Measurements from ENCODE around the gene RBPJ.

RBPJ gene

GRCh38 chr4:26413582-26413981, 92.8 kb downstream of the RBPJ start:
- Histone ChIP-seq H3K4me3 (ENCODE audit: low read depth, low read length) (no peak overlapping the region), H3K36me3 (ENCODE audit: control insufficient read depth, insufficient read depth, low read length) (no peaks in the 10 kb centered on the region), H3K27me3 (ENCODE audit: control insufficient read depth, insufficient read depth, low read length) (no peaks in the 10 kb centered on the region)

GRCh38 chr4:26418107-26418506, 97.3 kb downstream of the RBPJ start:
- H3K4me3 ChIP-seq (ENCODE audit: low read depth, low read length): no peak overlapping the region
- H3K9me3 ChIP-seq (ENCODE audit: control insufficient read depth, insufficient read depth, low read length): no peaks in the 10 kb centered on the region
- H3K9ac ChIP-seq (ENCODE audit: low read depth, low read length): no peak overlapping the region
- peaks cover 23% of the 10 kb centered on the region for H3K4me1 ChIP-seq (ENCODE audit: control insufficient read depth, insufficient read depth, low read length)
- H3K27me3 ChIP-seq (ENCODE audit: control insufficient read depth, insufficient read depth, low read length): no peaks in the 10 kb centered on the region
- no peaks in the 10 kb centered on the region for H3K36me3 ChIP-seq (ENCODE audit: control insufficient read depth, insufficient read depth, low read length)

More at GRCh38 chr4:26413582-26413981, 92.8 kb downstream of the RBPJ start:
- H3K9ac ChIP-seq (ENCODE audit: low read depth, low read length): no peak overlapping the region
- peaks cover 3% of the 10 kb centered on the region for H3K4me1 ChIP-seq (ENCODE audit: control insufficient read depth, insufficient read depth, low read length)
- H3K9me3 ChIP-seq (ENCODE audit: control insufficient read depth, insufficient read depth, low read length): no peaks in the 10 kb centered on the region

- H3K36me3 ChIP-seq (ENCODE audit: control insufficient read depth, insufficient read depth, low read length): no peaks in the 10 kb centered on the region
- H3K4me1 ChIP-seq (ENCODE audit: control insufficient read depth, insufficient read depth, low read length): peaks cover 27% of the 10 kb centered on the region
- H3K27me3 ChIP-seq (ENCODE audit: control insufficient read depth, insufficient read depth, low read length): no peaks in the 10 kb centered on the region
- H3K9ac ChIP-seq (ENCODE audit: low read depth, low read length): no peak overlapping the region
- H3K9me3 ChIP-seq (ENCODE audit: control insufficient read depth, insufficient read depth, low read length): no peaks in the 10 kb centered on the region
- H3K4me3 ChIP-seq (ENCODE audit: low read depth, low read length): no peak overlapping the region
These were observed 98.0 kb downstream of the RBPJ start for GRCh38 chr4:26418850-26419249.

GRCh38 chr4:26420438-26420837, 99.6 kb downstream of the RBPJ start:
- Histone ChIP-seq H3K4me3 (ENCODE audit: low read depth, low read length) (no peak overlapping the region), H3K27me3 (ENCODE audit: control insufficient read depth, insufficient read depth, low read length) (no peaks in the 10 kb centered on the region), H3K4me1 (ENCODE audit: control insufficient read depth, insufficient read depth, low read length) (peaks cover 27% of the 10 kb centered on the region), H3K36me3 (ENCODE audit: control insufficient read depth, insufficient read depth, low read length) (peaks cover 9% of the 10 kb centered on the region), H3K9me3 (ENCODE audit: control insufficient read depth, insufficient read depth, low read length) (no peaks in the 10 kb centered on the region), H3K9ac (ENCODE audit: low read depth, low read length) (no peak overlapping the region)

- peaks cover 27% of the 10 kb centered on the region for H3K4me1 ChIP-seq (ENCODE audit: control insufficient read depth, insufficient read depth, low read length)
- no peaks in the 10 kb centered on the region for H3K27me3 ChIP-seq (ENCODE audit: control insufficient read depth, insufficient read depth, low read length)
- no peak overlapping the region for H3K4me3 ChIP-seq (ENCODE audit: low read depth, low read length)
- H3K9me3 ChIP-seq (ENCODE audit: control insufficient read depth, insufficient read depth, low read length): no peaks in the 10 kb centered on the region
- H3K9ac ChIP-seq (ENCODE audit: low read depth, low read length): no peak overlapping the region
- H3K36me3 ChIP-seq (ENCODE audit: control insufficient read depth, insufficient read depth, low read length): peaks cover 11% of the 10 kb centered on the region
These were observed 100.1 kb downstream of the RBPJ start for GRCh38 chr4:26420913-26421312.

- Histone ChIP-seq H3K9ac (ENCODE audit: low read depth, low read length) (no peak overlapping the region), H3K4me3 (ENCODE audit: low read depth, low read length) (no peak overlapping the region), H3K36me3 (ENCODE audit: control insufficient read depth, insufficient read depth, low read length) (peaks cover 19% of the 10 kb centered on the region), H3K9me3 (ENCODE audit: control insufficient read depth, insufficient read depth, low read length) (no peaks in the 10 kb centered on the region), H3K27me3 (ENCODE audit: control insufficient read depth, insufficient read depth, low read length) (no peaks in the 10 kb centered on the region), H3K4me1 (ENCODE audit: control insufficient read depth, insufficient read depth, low read length) (peaks cover 27% of the 10 kb centered on the region)
These were observed 103.3 kb downstream of the RBPJ start for GRCh38 chr4:26424153-26424552.

GRCh38 chr4:26424838-26425237, 104.0 kb downstream of the RBPJ start:
- Histone ChIP-seq H3K9ac (ENCODE audit: low read depth, low read length) (no peak overlapping the region), H3K4me1 (ENCODE audit: control insufficient read depth, insufficient read depth, low read length) (peaks cover 27% of the 10 kb centered on the region), H3K27me3 (ENCODE audit: control insufficient read depth, insufficient read depth, low read length) (no peaks in the 10 kb centered on the region), H3K36me3 (ENCODE audit: control insufficient read depth, insufficient read depth, low read length) (peaks cover 21% of the 10 kb centered on the region), H3K4me3 (ENCODE audit: low read depth, low read length) (no peak overlapping the region), H3K9me3 (ENCODE audit: control insufficient read depth, insufficient read depth, low read length) (no peaks in the 10 kb centered on the region)

GRCh38 chr4:26425953-26426352, 105.1 kb downstream of the RBPJ start:
- H3K4me3 ChIP-seq (ENCODE audit: low read depth, low read length): no peak overlapping the region
- H3K9ac ChIP-seq (ENCODE audit: low read depth, low read length): no peak overlapping the region
- H3K4me1 ChIP-seq (ENCODE audit: control insufficient read depth, insufficient read depth, low read length): peaks cover 18% of the 10 kb centered on the region
- H3K27me3 ChIP-seq (ENCODE audit: control insufficient read depth, insufficient read depth, low read length): no peaks in the 10 kb centered on the region
- no peaks in the 10 kb centered on the region for H3K9me3 ChIP-seq (ENCODE audit: control insufficient read depth, insufficient read depth, low read length)
- H3K36me3 ChIP-seq (ENCODE audit: control insufficient read depth, insufficient read depth, low read length): peaks cover 28% of the 10 kb centered on the region

GRCh38 chr4:26426892-26427291, 106.1 kb downstream of the RBPJ start:
- no peak overlapping the region for H3K9ac ChIP-seq (ENCODE audit: low read depth, low read length)
- H3K36me3 ChIP-seq (ENCODE audit: control insufficient read depth, insufficient read depth, low read length): peaks cover 28% of the 10 kb centered on the region

GRCh38 chr4:26429910-26430309, 109.1 kb downstream of the RBPJ start:
- Histone ChIP-seq H3K4me1 (ENCODE audit: control insufficient read depth, insufficient read depth, low read length) (no peaks in the 10 kb centered on the region), H3K9me3 (ENCODE audit: control insufficient read depth, insufficient read depth, low read length) (no peaks in the 10 kb centered on the region), H3K4me3 (ENCODE audit: low read depth, low read length) (no peak overlapping the region), H3K27me3 (ENCODE audit: control insufficient read depth, insufficient read depth, low read length) (no peaks in the 10 kb centered on the region), H3K36me3 (ENCODE audit: control insufficient read depth, insufficient read depth, low read length) (peaks cover 28% of the 10 kb centered on the region), H3K9ac (ENCODE audit: low read depth, low read length) (no peak overlapping the region)

More at GRCh38 chr4:26426892-26427291, 106.1 kb downstream of the RBPJ start:
- H3K4me1 ChIP-seq (ENCODE audit: control insufficient read depth, insufficient read depth, low read length): peaks cover 13% of the 10 kb centered on the region
- H3K4me3 ChIP-seq (ENCODE audit: low read depth, low read length): no peak overlapping the region
- H3K9me3 ChIP-seq (ENCODE audit: control insufficient read depth, insufficient read depth, low read length): no peaks in the 10 kb centered on the region
- no peaks in the 10 kb centered on the region for H3K27me3 ChIP-seq (ENCODE audit: control insufficient read depth, insufficient read depth, low read length)

GRCh38 chr4:26431461-26432180, 110.8 kb downstream of the RBPJ start:
- H3K4me3 ChIP-seq (ENCODE audit: low read depth, low read length): no peak overlapping the region
- no peaks in the 10 kb centered on the region for H3K27me3 ChIP-seq (ENCODE audit: control insufficient read depth, insufficient read depth, low read length)
- no peak overlapping the region for H3K9ac ChIP-seq (ENCODE audit: low read depth, low read length)
- no peaks in the 10 kb centered on the region for H3K4me1 ChIP-seq (ENCODE audit: control insufficient read depth, insufficient read depth, low read length)
- no peaks in the 10 kb centered on the region for H3K9me3 ChIP-seq (ENCODE audit: control insufficient read depth, insufficient read depth, low read length)
- H3K36me3 ChIP-seq (ENCODE audit: control insufficient read depth, insufficient read depth, low read length): peaks cover 20% of the 10 kb centered on the region

GRCh38 chr4:26432419-26432818, 111.6 kb downstream of the RBPJ start:
- Histone ChIP-seq H3K36me3 (ENCODE audit: control insufficient read depth, insufficient read depth, low read length) (peaks cover 15% of the 10 kb centered on the region), H3K27me3 (ENCODE audit: control insufficient read depth, insufficient read depth, low read length) (no peaks in the 10 kb centered on the region), H3K9ac (ENCODE audit: low read depth, low read length) (no peak overlapping the region), H3K4me3 (ENCODE audit: low read depth, low read length) (no peak overlapping the region), H3K4me1 (ENCODE audit: control insufficient read depth, insufficient read depth, low read length) (no peaks in the 10 kb centered on the region), H3K9me3 (ENCODE audit: control insufficient read depth, insufficient read depth, low read length) (no peaks in the 10 kb centered on the region)
